GM12878 (cell line): ENCODE results near the gene THUMPD3.

Experiments
- BHLHE40 ChIP-seq, 2 experiments: fragments of 450-650 bp in 1 of 2; IDR thresholded peaks; 2 replicates each; pipeline ENCODE4 v1.6.1; 2011 to 2017; ENCODE audit warnings: low read depth in 2 of 2, borderline replicate concordance in 1 of 2, improper control_type of control experiment in 1 of 2, low read length in 1 of 2, mild to moderate bottlenecking in 1 of 2
- CTCF ChIP-seq, 3 experiments: IDR thresholded peaks in 2 of 3; conservative IDR thresholded peaks in 1 of 3; 2 replicates each; pipeline ENCODE4 v1.5.1; 2011; ENCODE audit warnings: low read depth in 3 of 3, low read length in 3 of 3, mild to moderate bottlenecking in 3 of 3, control low read depth in 2 of 3, moderate library complexity in 2 of 3, inconsistent platforms in 1 of 3, mixed read lengths in 1 of 3; ENCODE audit not compliant: control insufficient read depth in 2 of 3, insufficient read depth in 1 of 3; ENCODE audit errors: extremely low read depth in 1 of 3
- EZH2 ChIP-seq: IDR thresholded peaks from 2 replicates; pipeline ENCODE4 v1.6.1; 2012; ENCODE audit warnings: low read depth, mild to moderate bottlenecking, control low read depth, inconsistent platforms, low read length, borderline replicate concordance; ENCODE audit not compliant: control insufficient read depth
- HCFC1 ChIP-seq: fragments of 150-350 bp; IDR thresholded peaks from 2 replicates; pipeline ENCODE4 v1.6.1; 2014; ENCODE audit warnings: low read length
- IRF3 ChIP-seq: fragments of 450-650 bp; IDR thresholded peaks from 2 replicates; pipeline ENCODE4 v1.6.1; 2014; ENCODE audit warnings: mild to moderate bottlenecking
- JUNB ChIP-seq: IDR thresholded peaks from 2 replicates; pipeline ENCODE4 v1.6.1; 2016; ENCODE audit warnings: antibody characterized with exemption, mild to moderate bottlenecking
- POLR2A ChIP-seq: IDR thresholded peaks from 2 replicates; pipeline ENCODE4 v1.6.1; 2011; ENCODE audit warnings: low read depth, mild to moderate bottlenecking, low read length
- TARDBP ChIP-seq: IDR thresholded peaks from 2 replicates; pipeline ENCODE4 v1.6.1; 2016; ENCODE audit warnings: borderline replicate concordance
- TF ChIP-seq, protein P1 (sequence below): IDR thresholded peaks from 2 replicates; pipeline ENCODE4 v1.6.1; 2012; ENCODE audit warnings: low read depth, low read length, improper control_type of control experiment

DNA sequence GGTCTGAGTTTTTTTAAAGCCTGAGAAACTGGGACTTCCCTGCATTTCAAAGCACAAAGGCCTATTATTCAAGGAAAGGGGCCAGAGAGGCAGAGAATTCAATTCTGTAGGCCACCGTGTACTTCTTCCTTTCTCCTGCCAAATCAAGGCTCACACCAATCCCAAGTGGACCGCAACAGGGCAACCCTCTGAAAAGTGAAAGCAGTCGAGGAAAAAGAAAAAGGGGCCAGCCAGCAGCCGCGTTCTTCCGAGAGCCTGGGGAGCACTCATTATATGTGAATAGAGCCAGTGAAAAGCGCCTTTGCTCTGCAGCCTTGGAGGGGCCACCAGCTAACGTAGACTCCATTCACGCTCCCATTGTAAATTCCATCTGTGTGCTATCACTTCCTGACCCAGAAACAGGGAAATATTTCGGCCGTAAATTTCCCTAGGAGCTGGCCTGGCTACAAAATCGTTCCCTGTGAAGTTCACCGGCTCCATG lies 45.9 kb upstream of the THUMPD3 start:
- TF ChIP-seq HCFC1 = no peak
- no peak for TF ChIP-seq POLR2A
- TF ChIP-seq TARDBP = no peak
- no peak for TF ChIP-seq IRF3
- TF ChIP-seq, protein P1, sequence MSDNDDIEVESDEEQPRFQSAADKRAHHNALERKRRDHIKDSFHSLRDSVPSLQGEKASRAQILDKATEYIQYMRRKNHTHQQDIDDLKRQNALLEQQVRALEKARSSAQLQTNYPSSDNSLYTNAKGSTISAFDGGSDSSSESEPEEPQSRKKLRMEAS = no peak
- no peak for TF ChIP-seq EZH2
- TF ChIP-seq JUNB = no peak
- no peak for TF ChIP-seq BHLHE40 (IDR thresholded peaks at IDR 0.05; ENCODE audit: borderline replicate concordance in 1 of 2, low read depth in 2 of 2, low read length in 1 of 2)
- no peak for TF ChIP-seq CTCF (IDR thresholded peaks at IDR 0.05 in 2 of 3, conservative IDR thresholded peaks at IDR 0.05 in 1 of 3; ENCODE audit: control insufficient read depth in 2 of 3, extremely low read depth in 1 of 3, insufficient read depth in 1 of 3, low read depth in 3 of 3, low read length in 3 of 3)
